Brain microvascular endothelial cell (primary cell): ENCODE measurements around the gene EPN3.

Source experiments
- DNase-seq: peaks from one replicate; pipeline ENCODE4 v3.0.0-alpha.2; 2020
- H3K27ac ChIP-seq: fragments of 250-450 bp; sonication (Bioruptor Pico); 2 replicates; pipeline ENCODE4 v1.5.1; 2020; ENCODE audit warnings: mild to moderate bottlenecking, moderate library complexity
- H3K27me3 ChIP-seq: fragments of 250-450 bp; sonication (Bioruptor Pico); replicated peaks from 2 replicates; pipeline ENCODE4 v1.5.1; 2020; ENCODE audit warnings: mild to moderate bottlenecking
- H3K36me3 ChIP-seq: fragments of 250-450 bp; sonication (Bioruptor Pico); replicated peaks from 2 replicates; pipeline ENCODE4 v1.5.1; 2020; ENCODE audit warnings: mild to moderate bottlenecking
- H3K4me3 ChIP-seq: 2 replicates; pipeline ENCODE4 v1.5.1; 2011; ENCODE audit warnings: low read depth, mild to moderate bottlenecking, control low read depth, low read length, moderate library complexity
- in situ Hi-C: cut with HindIII; loops from 2 replicates; pipeline ENCODE4 v1.10.0; 2017; ENCODE audit warnings: low sequenced_read_pairs, low pct_ligation_motif_present
- TF ChIP-seq, protein P1 (sequence below): IDR thresholded peaks from 2 replicates; pipeline ENCODE4 v1.5.1; 2011; ENCODE audit warnings: low read depth, mild to moderate bottlenecking, moderate library complexity, low read length, control low read depth, inconsistent platforms; ENCODE audit errors: missing control alignments

The EPN3 gene

DNA sequence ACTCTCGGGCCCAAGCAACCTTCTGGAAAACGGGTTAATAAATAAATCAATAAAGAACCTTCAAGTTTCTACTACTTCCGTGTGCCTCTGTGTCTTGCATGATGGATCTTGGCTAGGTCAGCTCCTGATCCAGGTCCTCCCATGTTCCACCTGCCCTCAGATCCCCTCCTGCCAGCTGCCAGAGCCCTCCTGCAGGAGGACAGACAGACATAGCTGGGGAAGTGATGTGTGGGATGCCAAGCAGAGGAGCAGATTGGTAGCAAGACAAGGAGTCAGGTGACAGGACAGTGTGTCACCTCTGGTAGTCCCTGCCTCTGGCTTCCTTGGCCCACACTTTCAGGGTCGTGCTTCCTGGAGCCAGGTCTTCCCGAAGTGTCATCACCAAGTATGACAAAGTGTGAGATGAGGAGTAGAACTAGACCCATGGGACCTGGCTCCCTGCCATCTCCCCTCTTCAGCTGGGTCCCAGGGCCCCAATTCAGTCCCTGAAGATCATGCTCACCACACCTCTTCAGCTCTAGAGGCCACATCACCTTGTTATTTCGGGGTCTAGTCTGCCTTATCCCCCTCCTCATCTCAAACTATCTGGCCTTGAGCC is 1.0 kb upstream of the EPN3 start:
- H3K4me3 ChIP-seq: no peak overlapping the region
- TF ChIP-seq, protein P1, sequence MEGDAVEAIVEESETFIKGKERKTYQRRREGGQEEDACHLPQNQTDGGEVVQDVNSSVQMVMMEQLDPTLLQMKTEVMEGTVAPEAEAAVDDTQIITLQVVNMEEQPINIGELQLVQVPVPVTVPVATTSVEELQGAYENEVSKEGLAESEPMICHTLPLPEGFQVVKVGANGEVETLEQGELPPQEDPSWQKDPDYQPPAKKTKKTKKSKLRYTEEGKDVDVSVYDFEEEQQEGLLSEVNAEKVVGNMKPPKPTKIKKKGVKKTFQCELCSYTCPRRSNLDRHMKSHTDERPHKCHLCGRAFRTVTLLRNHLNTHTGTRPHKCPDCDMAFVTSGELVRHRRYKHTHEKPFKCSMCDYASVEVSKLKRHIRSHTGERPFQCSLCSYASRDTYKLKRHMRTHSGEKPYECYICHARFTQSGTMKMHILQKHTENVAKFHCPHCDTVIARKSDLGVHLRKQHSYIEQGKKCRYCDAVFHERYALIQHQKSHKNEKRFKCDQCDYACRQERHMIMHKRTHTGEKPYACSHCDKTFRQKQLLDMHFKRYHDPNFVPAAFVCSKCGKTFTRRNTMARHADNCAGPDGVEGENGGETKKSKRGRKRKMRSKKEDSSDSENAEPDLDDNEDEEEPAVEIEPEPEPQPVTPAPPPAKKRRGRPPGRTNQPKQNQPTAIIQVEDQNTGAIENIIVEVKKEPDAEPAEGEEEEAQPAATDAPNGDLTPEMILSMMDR: no peak
- no peak overlapping the region for H3K27ac ChIP-seq
- no peak for DNase-seq
- in situ Hi-C loops: no loop called here
- no peaks in the 10 kb centered on the region for H3K36me3 ChIP-seq
- H3K27me3 ChIP-seq: peaks cover 20% of the 10 kb centered on the region

DNA sequence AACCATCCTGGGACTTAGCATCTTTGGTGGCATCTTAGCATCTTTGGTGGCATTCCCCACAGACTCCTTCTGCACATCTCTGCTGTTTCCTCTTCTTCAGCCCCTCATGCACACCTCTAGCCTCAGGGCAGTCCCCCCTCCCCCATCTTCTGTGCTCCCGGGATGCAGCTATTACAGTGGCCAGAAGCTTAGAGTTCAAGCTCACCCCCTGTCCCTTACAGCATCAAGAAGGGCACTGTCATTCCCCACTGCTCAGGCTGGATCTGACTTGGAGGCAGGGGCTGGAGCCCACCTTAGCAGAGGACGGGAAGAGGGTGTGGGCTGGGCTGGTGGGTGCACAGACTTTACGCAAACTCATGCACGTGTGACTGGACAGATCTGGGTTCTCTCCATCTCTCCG is 650 bp downstream of the EPN3 start:
- in situ Hi-C loops: no loop called here
- H3K27ac ChIP-seq: no peak overlapping the region
- DNase-seq: no peak
- TF ChIP-seq, protein P1: no peak
- H3K27me3 ChIP-seq: peaks cover 20% of the 10 kb centered on the region
- H3K4me3 ChIP-seq: no peak overlapping the region
- H3K36me3 ChIP-seq: no peaks in the 10 kb centered on the region

DNA sequence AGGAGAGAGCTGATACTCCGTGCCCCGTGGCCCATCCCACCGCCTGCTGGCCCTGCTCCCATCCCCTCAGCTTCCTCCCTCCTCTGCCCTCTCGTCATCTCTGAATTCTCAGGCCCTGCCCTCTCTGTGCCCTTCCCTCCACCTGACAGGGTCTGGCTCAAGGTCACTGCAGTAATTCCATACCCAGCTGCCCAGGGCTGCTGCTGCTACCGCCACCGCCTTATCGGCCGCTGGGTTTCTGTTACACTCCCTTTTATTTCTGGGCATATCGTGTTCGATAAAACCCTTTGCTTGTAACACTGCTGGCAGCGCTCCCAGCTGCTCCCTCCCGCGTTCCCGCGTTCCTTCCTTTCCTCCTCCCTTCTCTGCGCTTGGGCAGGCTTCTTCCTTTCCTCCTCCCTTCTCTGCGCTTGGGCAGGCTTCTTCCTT is 1.2 kb downstream of the EPN3 start:
- in situ Hi-C loops: no loop called here
- TF ChIP-seq, protein P1: no peak
- no peak overlapping the region for H3K4me3 ChIP-seq
- H3K27ac ChIP-seq: no peak overlapping the region
- no peaks in the 10 kb centered on the region for H3K36me3 ChIP-seq
- H3K27me3 ChIP-seq: peaks cover 20% of the 10 kb centered on the region
- DNase-seq: peak; percentile 9

DNA sequence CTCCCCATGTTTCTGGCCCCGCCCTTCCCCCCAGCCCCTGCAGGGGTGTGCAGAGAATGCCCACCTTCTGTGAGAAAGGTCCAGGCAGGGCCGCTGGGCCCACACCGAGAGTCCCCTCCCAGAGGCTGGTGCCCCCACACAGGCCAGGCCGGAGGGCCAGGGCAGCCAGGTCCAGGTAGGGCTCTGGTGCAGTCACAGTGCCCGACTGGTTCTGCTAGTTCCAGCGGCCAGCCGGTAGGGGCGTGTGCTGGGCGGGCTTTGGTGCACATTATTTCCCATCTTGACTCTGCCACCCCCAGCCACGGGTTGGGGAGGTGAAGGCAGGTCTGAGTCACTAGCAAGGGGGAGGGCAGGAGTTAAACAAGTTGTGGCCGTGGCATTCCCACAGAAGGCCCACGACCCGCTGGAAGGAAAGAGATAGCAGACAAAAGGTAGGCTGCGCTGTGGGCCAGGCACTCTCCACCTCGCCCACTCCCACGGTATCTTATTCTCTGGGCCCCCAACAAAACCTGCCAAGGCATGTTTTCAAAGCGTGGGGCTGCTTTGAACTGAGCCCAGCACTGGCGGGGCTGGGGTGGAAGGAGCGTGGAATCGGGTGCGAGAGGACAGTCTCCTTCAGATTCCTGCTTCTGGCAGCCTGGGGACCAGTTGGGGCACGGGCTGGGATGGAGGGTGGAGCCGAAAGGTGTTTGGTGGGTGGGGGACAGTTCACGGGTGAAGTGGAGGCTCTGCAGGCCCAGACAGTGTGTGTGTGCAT is 1.9 kb downstream of the EPN3 start:
- H3K36me3 ChIP-seq: no peaks in the 10 kb centered on the region
- TF ChIP-seq, protein P1: peak; percentile 60
- peaks cover 20% of the 10 kb centered on the region for H3K27me3 ChIP-seq
- no peak for DNase-seq
- in situ Hi-C loops: no loop called here
- no peak overlapping the region for H3K27ac ChIP-seq
- no peak overlapping the region for H3K4me3 ChIP-seq

DNA sequence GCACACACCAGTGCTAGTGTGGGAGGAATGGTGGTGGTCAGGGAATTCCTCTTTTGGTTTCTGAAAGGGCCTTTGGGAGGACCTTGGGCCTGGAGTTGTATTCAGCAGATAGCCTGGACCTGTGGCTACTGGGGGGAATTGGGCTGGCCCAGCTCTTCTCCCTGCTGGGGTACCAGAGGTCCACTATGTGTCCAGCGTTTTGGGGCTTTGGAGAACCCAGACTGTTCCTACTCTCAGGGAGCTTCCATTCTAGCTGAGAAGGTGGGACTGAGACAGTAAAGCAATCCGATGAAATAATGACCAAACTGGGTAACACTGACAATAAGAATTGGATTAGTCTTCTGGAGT is 2.4 kb downstream of the EPN3 start:
- Histone ChIP-seq H3K27ac (no peak overlapping the region), H3K27me3 (peaks cover 20% of the 10 kb centered on the region), H3K4me3 (no peak overlapping the region), H3K36me3 (no peaks in the 10 kb centered on the region)
- TF ChIP-seq, protein P1: no peak
- in situ Hi-C loops: no loop called here
- no peak for DNase-seq
